Fibroblast of lung (primary cell): Measurements from ENCODE around the gene CCDC33. TPM values are rescaled to one million over a fixed set of nuclear protein-coding genes. Genes with fewer than 3 reads are reported as not detected.

Source experiments
- DNase-seq, 2 donors: peaks; one replicate each; pipeline versions ENCODE4 v3.0.0 to v3.0.0-alpha.2; 2010; ENCODE audit warnings: low read depth in 2 of 2
- H2AFZ ChIP-seq: 2 replicates; pipeline ENCODE4 v1.5.1; 2012; ENCODE audit warnings: low read length, control low read depth, inconsistent platforms
- H3K27ac ChIP-seq: 2 replicates; pipeline ENCODE4 v1.5.1; 2011; ENCODE audit warnings: low read length, control low read depth; ENCODE audit not compliant: insufficient read depth
- H3K27me3 ChIP-seq: 2 replicates; pipeline ENCODE4 v1.5.1; 2011; ENCODE audit warnings: mild to moderate bottlenecking, low read length; ENCODE audit not compliant: control insufficient read depth, insufficient read depth
- H3K36me3 ChIP-seq: 2 replicates; pipeline ENCODE4 v1.5.1; 2011; ENCODE audit warnings: low read length; ENCODE audit not compliant: control insufficient read depth, insufficient read depth
- H3K4me1 ChIP-seq: 2 replicates; pipeline ENCODE4 v1.5.1; 2011; ENCODE audit warnings: low read length; ENCODE audit not compliant: control insufficient read depth, insufficient read depth; ENCODE audit errors: extremely low read depth
- H3K4me2 ChIP-seq: 2 replicates; pipeline ENCODE4 v1.5.1; 2011; ENCODE audit warnings: low read length, control low read depth; ENCODE audit not compliant: insufficient read depth; ENCODE audit errors: extremely low read depth
- H3K4me3 ChIP-seq, 4 experiments: fragments of 200-600 bp in 1 of 4; sonication (generic) in 1 of 4; replicated peaks in 1 of 4; 2 replicates each; pipeline ENCODE4 v1.5.1; 2011 to 2016; ENCODE audit warnings: low read length in 4 of 4, low read depth in 3 of 4, mild to moderate bottlenecking in 3 of 4, control low read depth in 2 of 4, inconsistent platforms in 1 of 4, mixed read lengths in 1 of 4; ENCODE audit not compliant: insufficient read depth in 1 of 4; ENCODE audit errors: control extremely low read depth in 1 of 4
- H3K79me2 ChIP-seq: 2 replicates; pipeline ENCODE4 v1.5.1; 2012; ENCODE audit warnings: mild to moderate bottlenecking, low read length, inconsistent platforms; ENCODE audit not compliant: control insufficient read depth, insufficient read depth
- H3K9ac ChIP-seq: 2 replicates; pipeline ENCODE4 v1.5.1; 2011; ENCODE audit warnings: mild to moderate bottlenecking, low read length, control low read depth; ENCODE audit not compliant: insufficient read depth
- H3K9me3 ChIP-seq: 2 replicates; pipeline ENCODE4 v1.5.1; 2012; ENCODE audit warnings: low read depth, low read length; ENCODE audit not compliant: control insufficient read depth, insufficient read depth
- H4K20me1 ChIP-seq: 2 replicates; pipeline ENCODE4 v1.5.1; 2011; ENCODE audit warnings: low read length; ENCODE audit not compliant: control insufficient read depth, insufficient read depth; ENCODE audit errors: extremely low read depth
- CTCF ChIP-seq, 2 donors: IDR thresholded peaks in 1 of 2; conservative IDR thresholded peaks in 1 of 2; 1 replicate in 1 of 2; 2 replicates in 1 of 2; pipeline ENCODE4 v1.5.1; 2011 to 2012; ENCODE audit warnings: low read length in 2 of 2, control low read depth in 1 of 2, inconsistent platforms in 1 of 2, low read depth in 1 of 2, mild to moderate bottlenecking in 1 of 2
- EZH2 ChIP-seq: IDR thresholded peaks from 2 replicates; pipeline ENCODE4 v1.5.1; 2012; ENCODE audit warnings: low read length, control low read depth, mild to moderate bottlenecking; ENCODE audit errors: missing control alignments
- polyA plus RNA-seq, 2 donors: library from polyadenylated mRNA; depleted of rRNA in 1 of 2; stranded (reverse) in 1 of 2; unstranded in 1 of 2; fragments of >200 nt; gene quantifications; 2 replicates each; pipeline ENCODE4 v1.2.1, GENCODE V29; 2011 to 2012; ENCODE audit warnings: missing spikeins in 1 of 2
- total RNA-seq: library from RNA; depleted of rRNA; stranded (reverse); fragments of >200 nt; gene quantifications from 2 replicates; pipeline ENCODE4 v1.2.1, GENCODE V29; 2014

Gene CCDC33
- total and polyA plus RNA-seq, 2 donors (not counting 1 experiment from before 2014, with no cell fraction given): not detected

GRCh38 chr15:74270155-74270554, 34.0 kb downstream of the CCDC33 start:
- Histone ChIP-seq H3K27ac (no peak overlapping the region), H3K79me2 (no peaks in the 10 kb centered on the region), H3K4me3 (no peak overlapping the region), H3K9me3 (no peaks in the 10 kb centered on the region), H3K9ac (no peak overlapping the region), H3K27me3 (peaks cover 20% of the 10 kb centered on the region), H3K4me1 (no peaks in the 10 kb centered on the region), H4K20me1 (no peaks in the 10 kb centered on the region), H2AFZ (no peak overlapping the region), H3K36me3 (no peaks in the 10 kb centered on the region), H3K4me2 (no peak overlapping the region)
- TF ChIP-seq EZH2 (no peak), CTCF (conservative IDR thresholded peaks at IDR 0.05 in 1 of 2, IDR thresholded peaks at IDR 0.05 in 1 of 2; ENCODE audit: low read depth in 1 of 2, low read length in 2 of 2) (no peak)
- DNase-seq: no peak

GRCh38 chr15:74270854-74271520, 34.9 kb downstream of the CCDC33 start:
- Histone ChIP-seq H2AFZ (no peak overlapping the region), H3K27me3 (peaks cover 20% of the 10 kb centered on the region), H3K79me2 (no peaks in the 10 kb centered on the region), H3K36me3 (no peaks in the 10 kb centered on the region), H3K4me2 (no peak overlapping the region), H3K4me3 (no peak overlapping the region), H3K4me1 (no peaks in the 10 kb centered on the region), H3K9me3 (no peaks in the 10 kb centered on the region), H3K9ac (no peak overlapping the region), H4K20me1 (no peaks in the 10 kb centered on the region), H3K27ac (no peak overlapping the region)
- no peak for DNase-seq
- no peak for TF ChIP-seq CTCF (conservative IDR thresholded peaks at IDR 0.05 in 1 of 2, IDR thresholded peaks at IDR 0.05 in 1 of 2; ENCODE audit: low read depth in 1 of 2, low read length in 2 of 2)
- no peak for TF ChIP-seq EZH2

GRCh38 chr15:74272812-74273211, 36.7 kb downstream of the CCDC33 start:
- Histone ChIP-seq H3K27ac (no peak overlapping the region), H3K36me3 (no peaks in the 10 kb centered on the region), H3K4me2 (no peak overlapping the region), H3K9me3 (no peaks in the 10 kb centered on the region), H3K9ac (no peak overlapping the region), H4K20me1 (no peaks in the 10 kb centered on the region), H3K4me1 (no peaks in the 10 kb centered on the region), H3K27me3 (peaks cover 21% of the 10 kb centered on the region), H2AFZ (no peak overlapping the region), H3K4me3 (no peak overlapping the region), H3K79me2 (no peaks in the 10 kb centered on the region)
- DNase-seq: no peak
- TF ChIP-seq EZH2: no peak
- TF ChIP-seq CTCF (conservative IDR thresholded peaks at IDR 0.05 in 1 of 2, IDR thresholded peaks at IDR 0.05 in 1 of 2; ENCODE audit: low read depth in 1 of 2, low read length in 2 of 2): no peak
